Fibroblast of peridontal ligament (primary cell): Measurements from ENCODE around the gene DPYD.
A peak's percentile ranks its signal among the peaks of the same experiment; 100 is the strongest.
"Not testable (repeated sequence)": the region's sequence is repeated elsewhere in the genome, so short reads cannot be mapped to it uniquely, and the experiment has no call there.

Source experiments
- DNase-seq: peaks from one replicate; pipeline ENCODE4 v3.0.0-alpha.2; 2010; ENCODE audit errors: extremely low read depth

DPYD gene

GRCh38 chr1:97366984-97367383 is 553.9 kb downstream of the DPYD start:
- no peak for DNase-seq

- peak; percentile 9 for DNase-seq
Measured at GRCh38 chr1:97365026-97365425, 555.8 kb downstream of the DPYD start.

- peak; percentile 45 for DNase-seq
Measured at GRCh38 chr1:97364086-97364485, 556.7 kb downstream of the DPYD start.

- DNase-seq = no peak
Measured at GRCh38 chr1:97356309-97356708, 564.5 kb downstream of the DPYD start.

GRCh38 chr1:97352936-97353382 is 567.9 kb downstream of the DPYD start:
- DNase-seq = no peak

GRCh38 chr1:97351846-97352245 is 569.0 kb downstream of the DPYD start:
- peak; percentile 54 for DNase-seq

- DNase-seq = peak; percentile 89
Measured at GRCh38 chr1:97350662-97351061, 570.2 kb downstream of the DPYD start.

- no peak for DNase-seq
Measured at GRCh38 chr1:97350241-97350640, 570.6 kb downstream of the DPYD start.

- not testable (repeated sequence) for DNase-seq
Measured at GRCh38 chr1:97349794-97350193, 571.0 kb downstream of the DPYD start.

- peak; percentile 39 for DNase-seq
Measured at GRCh38 chr1:97348599-97349265, 572.1 kb downstream of the DPYD start.

- peak; percentile 84 for DNase-seq
Measured at GRCh38 chr1:97340951-97341350, 579.9 kb downstream of the DPYD start.

- DNase-seq = no peak
Measured at GRCh38 chr1:97338347-97338746, 582.5 kb downstream of the DPYD start.

GRCh38 chr1:97337250-97338030 is 583.4 kb downstream of the DPYD start:
- DNase-seq = peak; percentile 47

- peak; percentile 54 for DNase-seq
Measured at GRCh38 chr1:97334454-97334853, 586.4 kb downstream of the DPYD start.

- peak; percentile 73 for DNase-seq
Measured at GRCh38 chr1:97332716-97333115, 588.1 kb downstream of the DPYD start.

- no peak for DNase-seq
Measured at GRCh38 chr1:97331165-97331564, 589.7 kb downstream of the DPYD start.

- DNase-seq = no peak
Measured at GRCh38 chr1:97314685-97315084, 606.1 kb downstream of the DPYD start.

GRCh38 chr1:97308131-97308530 is 612.7 kb downstream of the DPYD start:
- peak; percentile 74 for DNase-seq

- no peak for DNase-seq
Measured at GRCh38 chr1:97307568-97307967, 613.3 kb downstream of the DPYD start.

- DNase-seq = no peak
Measured at GRCh38 chr1:97307151-97307550, 613.7 kb downstream of the DPYD start.

GRCh38 chr1:97306504-97306903 is 614.3 kb downstream of the DPYD start:
- DNase-seq = no peak

- DNase-seq = no peak
Measured at GRCh38 chr1:97304366-97304765, 616.5 kb downstream of the DPYD start.

- no peak for DNase-seq
Measured at GRCh38 chr1:97298966-97299365, 621.9 kb downstream of the DPYD start.
